ENCODE measurements around the gene TALDO1.

TALDO1 gene

GRCh38 chr11:778976-779954 lies 32.0 kb downstream of the TALDO1 start:
- TF ChIP-seq JUND (IDR thresholded peaks at IDR 0.05; ENCODE audit: low read depth): no peak
- DNase-seq (ENCODE audit: low read depth in 1 of 2, low spot score in 1 of 2): no peak
- in situ Hi-C loops (cut with HindIII; ENCODE audit: low pct_unique_long_range_greater_than_20kb, low sequenced_read_pairs): no loop called here

GRCh38 chr11:779955-780532 lies 32.8 kb downstream of the TALDO1 start:
- no peak for DNase-seq (ENCODE audit: low read depth in 1 of 2, low spot score in 1 of 2)
- in situ Hi-C loops (cut with HindIII; ENCODE audit: low pct_unique_long_range_greater_than_20kb, low sequenced_read_pairs): no loop called here
- TF ChIP-seq JUND (IDR thresholded peaks at IDR 0.05; ENCODE audit: low read depth): no peak

- in situ Hi-C loops (cut with HindIII; ENCODE audit: low pct_unique_long_range_greater_than_20kb, low sequenced_read_pairs): no loop called here
- no peak for DNase-seq (ENCODE audit: low read depth in 1 of 2, low spot score in 1 of 2)
- no peak for TF ChIP-seq JUND (IDR thresholded peaks at IDR 0.05; ENCODE audit: low read depth)
These were observed 35.3 kb downstream of the TALDO1 start for GRCh38 chr11:782264-783174.

- no peak for DNase-seq (ENCODE audit: low read depth in 1 of 2, low spot score in 1 of 2)
These were observed 36.3 kb downstream of the TALDO1 start for GRCh38 chr11:783581-784015.

GRCh38 chr11:786235-787083 lies 39.2 kb downstream of the TALDO1 start:
- in situ Hi-C loops (cut with HindIII; ENCODE audit: low pct_unique_long_range_greater_than_20kb, low sequenced_read_pairs): no loop called here
- DNase-seq (ENCODE audit: low read depth in 1 of 2, low spot score in 1 of 2): no peak
- TF ChIP-seq JUND (IDR thresholded peaks at IDR 0.05; ENCODE audit: low read depth): no peak

More at GRCh38 chr11:783581-784015, 36.3 kb downstream of the TALDO1 start:
- TF ChIP-seq JUND (IDR thresholded peaks at IDR 0.05; ENCODE audit: low read depth): no peak
- in situ Hi-C loops (cut with HindIII; ENCODE audit: low pct_unique_long_range_greater_than_20kb, low sequenced_read_pairs): no loop called here

GRCh38 chr11:787084-787675 lies 39.9 kb downstream of the TALDO1 start:
- TF ChIP-seq JUND (IDR thresholded peaks at IDR 0.05; ENCODE audit: low read depth): no peak
- DNase-seq (ENCODE audit: low read depth in 1 of 2, low spot score in 1 of 2): no peak
- in situ Hi-C loops (cut with HindIII; ENCODE audit: low pct_unique_long_range_greater_than_20kb, low sequenced_read_pairs): no loop called here

- no peak for TF ChIP-seq JUND (IDR thresholded peaks at IDR 0.05; ENCODE audit: low read depth)
- in situ Hi-C loops (cut with HindIII; ENCODE audit: low pct_unique_long_range_greater_than_20kb, low sequenced_read_pairs): no loop called here
- no peak for DNase-seq (ENCODE audit: low read depth in 1 of 2, low spot score in 1 of 2)
These were observed 40.9 kb downstream of the TALDO1 start for GRCh38 chr11:788009-788640.

- DNase-seq (ENCODE audit: low read depth in 1 of 2, low spot score in 1 of 2): no peak
- in situ Hi-C loops (cut with HindIII; ENCODE audit: low pct_unique_long_range_greater_than_20kb, low sequenced_read_pairs): no loop called here
These were observed 42.0 kb downstream of the TALDO1 start for GRCh38 chr11:788953-789940.

GRCh38 chr11:789943-790342 lies 42.7 kb downstream of the TALDO1 start, which contains the start of gene CEND1:
TSS of gene CEND1 (minus strand) at chr11:790090. CDS start at chr11:788576, 1,514 bp downstream.
- TF ChIP-seq JUND (IDR thresholded peaks at IDR 0.05; ENCODE audit: low read depth): no peak
- in situ Hi-C loops (cut with HindIII; ENCODE audit: low pct_unique_long_range_greater_than_20kb, low sequenced_read_pairs): no loop called here
- DNase-seq (ENCODE audit: low read depth in 1 of 2, low spot score in 1 of 2): peak in 1 of 2 experiments; percentile 55

More at GRCh38 chr11:788953-789940, 42.0 kb downstream of the TALDO1 start:
- TF ChIP-seq JUND (IDR thresholded peaks at IDR 0.05; ENCODE audit: low read depth): no peak

Measured in T47D (cell line).